HG03460 (cell line): ENCODE data around the gene STUB1.

Source experiments
- ATAC-seq: cut with Tn5 transposase; IDR thresholded peaks from one replicate; pipeline ENCODE4 v1.9.1; 2021; ENCODE audit not compliant: unreplicated experiment

Gene STUB1

DNA sequence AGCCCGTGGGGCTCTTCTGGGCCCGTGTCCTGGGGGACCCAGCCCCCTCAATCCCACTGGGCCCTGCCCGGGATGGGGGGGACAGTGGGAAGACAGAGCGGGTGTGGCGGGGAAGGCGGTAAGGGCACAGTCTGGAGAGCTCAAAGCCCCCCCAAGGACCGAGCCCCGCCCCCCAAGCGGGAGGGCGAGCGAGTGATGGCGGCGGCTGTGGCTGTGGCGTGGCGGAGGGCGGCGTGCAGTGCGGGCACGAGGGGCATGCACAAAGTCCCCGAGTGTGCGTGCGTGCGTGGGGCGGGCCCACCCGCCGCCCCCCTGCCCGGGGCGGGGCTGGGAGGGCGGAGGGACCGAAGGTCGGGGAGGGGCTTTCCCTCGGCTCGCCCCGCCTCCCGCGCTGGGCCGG, 13.6 kb downstream of the STUB1 start:
- no peak for ATAC-seq

DNA sequence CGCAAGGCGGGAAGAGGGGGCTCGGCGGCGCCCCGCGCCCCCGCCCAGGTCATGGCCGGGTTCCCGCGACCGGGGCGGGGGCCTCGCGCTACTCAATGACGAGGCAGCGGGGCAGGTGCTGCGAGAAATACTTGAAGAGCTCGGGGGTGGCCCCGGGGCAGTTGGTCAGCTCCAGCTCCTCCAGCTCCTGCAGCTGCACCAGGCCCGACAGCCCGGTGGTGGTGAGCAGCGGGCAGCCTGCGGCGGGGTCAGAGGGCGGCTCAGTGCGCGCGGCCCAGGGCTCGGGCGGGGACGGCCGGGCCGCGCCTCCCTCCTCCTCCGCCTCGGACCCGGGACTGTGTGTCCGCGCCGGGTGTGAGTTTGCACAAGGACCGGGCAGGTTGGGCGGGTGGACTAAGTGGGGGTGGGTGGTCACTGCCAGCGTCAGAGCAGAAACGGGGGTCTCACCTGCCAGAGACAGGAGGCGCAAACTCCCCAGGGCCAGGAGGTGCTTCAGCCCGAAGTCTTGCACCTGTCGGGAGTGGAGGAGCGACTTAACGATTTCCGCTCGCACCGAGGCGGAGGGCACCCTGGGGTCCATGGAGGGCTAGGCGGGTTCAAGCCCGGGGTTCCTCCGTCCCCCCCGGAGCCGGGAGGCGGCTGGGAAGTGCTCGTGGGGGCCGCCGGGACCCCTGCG, 14.1 kb downstream of the STUB1 start:
- ATAC-seq, result no peak

DNA sequence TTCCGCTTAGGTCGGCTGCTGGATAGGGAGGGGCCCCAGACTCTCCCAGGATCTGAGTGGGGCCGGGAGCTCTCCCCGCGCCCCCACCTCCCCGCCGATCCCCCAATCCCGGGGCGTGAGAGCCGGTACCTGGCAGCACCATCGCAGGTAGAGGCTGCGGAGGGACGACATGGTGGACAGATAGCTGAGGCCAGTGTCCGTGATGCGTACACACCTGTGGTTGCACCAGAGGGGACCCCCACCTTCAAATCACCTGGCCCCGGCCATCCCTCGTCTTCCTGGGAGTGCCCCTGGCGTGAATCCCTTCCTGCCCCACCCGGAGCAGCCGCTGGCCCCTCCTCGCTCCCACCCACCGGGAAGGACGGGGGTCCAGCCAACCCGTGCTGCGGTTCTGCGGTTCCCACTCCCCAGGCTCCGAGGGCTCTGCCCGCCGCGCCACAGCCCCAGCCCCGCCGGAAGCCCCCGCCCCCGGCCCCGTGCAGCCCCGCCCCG, 14.7 kb downstream of the STUB1 start:
- ATAC-seq, result no peak

DNA sequence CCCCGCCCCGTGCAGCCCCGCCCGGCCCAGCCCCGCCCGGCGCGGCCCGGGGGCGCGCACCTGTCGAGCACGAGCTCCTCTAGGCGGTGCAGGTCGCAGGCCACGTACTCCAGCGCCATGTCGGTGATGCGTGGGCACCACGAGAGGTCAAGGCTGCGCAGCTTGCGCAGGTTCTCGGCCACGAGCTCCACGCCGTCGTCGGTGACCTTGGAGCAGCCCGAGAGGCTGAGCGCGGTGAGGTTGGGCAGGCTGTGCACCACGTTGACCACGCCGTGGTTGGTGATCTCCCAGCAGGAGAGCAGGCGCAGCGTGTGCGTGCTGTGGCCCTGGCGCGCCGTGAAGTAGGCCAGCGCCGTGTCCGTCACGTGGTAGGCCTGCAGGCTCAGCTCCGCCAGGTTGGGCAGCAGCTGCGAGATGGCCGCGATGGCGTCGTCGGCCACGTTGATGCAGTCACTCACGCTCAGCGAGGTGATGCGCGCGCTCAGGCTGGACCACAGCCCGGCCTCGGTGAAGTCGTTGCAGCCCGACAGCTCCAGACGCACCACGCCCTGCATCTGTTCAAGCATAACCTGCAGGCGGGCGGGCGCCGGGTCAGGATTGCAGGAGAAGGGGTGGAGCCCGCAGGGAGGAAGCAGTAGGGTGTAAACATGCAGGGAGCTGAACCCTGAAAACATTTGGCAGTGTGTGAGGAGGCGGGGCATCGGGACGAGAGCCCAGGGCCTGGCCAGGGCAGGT, 15.3 kb downstream of the STUB1 start:
- ATAC-seq, result no peak

DNA sequence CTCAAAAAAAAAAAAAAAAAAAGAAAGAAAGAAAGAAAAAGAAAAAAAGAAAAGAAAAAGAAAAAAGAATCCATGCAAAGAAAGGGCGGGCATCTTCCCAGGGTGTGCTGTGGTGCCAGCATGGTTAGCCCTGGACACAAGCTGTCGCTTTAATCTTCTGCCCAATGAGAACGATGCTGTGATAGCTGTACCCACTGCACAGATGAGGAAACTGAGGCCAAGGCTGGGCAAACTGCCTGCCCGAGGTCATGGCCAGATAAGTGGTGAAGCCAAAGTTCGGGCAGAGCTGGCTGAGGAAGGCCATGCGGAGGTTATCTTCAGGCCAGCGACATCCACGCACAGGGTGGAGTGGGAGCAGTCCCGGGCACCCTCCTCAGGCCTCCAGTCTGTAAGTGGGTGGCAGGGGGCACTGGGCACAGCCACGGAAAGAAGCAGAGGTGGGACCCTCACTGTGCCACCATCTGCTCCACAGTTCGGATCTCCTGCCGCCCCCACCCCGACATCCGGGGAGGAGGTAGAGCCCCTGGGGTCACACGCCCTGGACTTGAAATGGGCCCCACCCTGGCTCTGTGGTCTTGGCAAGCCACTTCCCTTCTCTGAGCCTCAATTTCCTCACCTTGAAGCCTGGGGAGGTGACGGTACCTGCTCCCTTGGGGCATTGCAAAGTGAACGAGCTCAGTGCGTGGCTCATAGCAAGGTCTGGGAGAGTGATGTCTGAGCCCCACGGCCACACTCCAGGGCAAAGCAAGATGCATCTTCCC, 18.9 kb downstream of the STUB1 start:
- ATAC-seq, result no peak

DNA sequence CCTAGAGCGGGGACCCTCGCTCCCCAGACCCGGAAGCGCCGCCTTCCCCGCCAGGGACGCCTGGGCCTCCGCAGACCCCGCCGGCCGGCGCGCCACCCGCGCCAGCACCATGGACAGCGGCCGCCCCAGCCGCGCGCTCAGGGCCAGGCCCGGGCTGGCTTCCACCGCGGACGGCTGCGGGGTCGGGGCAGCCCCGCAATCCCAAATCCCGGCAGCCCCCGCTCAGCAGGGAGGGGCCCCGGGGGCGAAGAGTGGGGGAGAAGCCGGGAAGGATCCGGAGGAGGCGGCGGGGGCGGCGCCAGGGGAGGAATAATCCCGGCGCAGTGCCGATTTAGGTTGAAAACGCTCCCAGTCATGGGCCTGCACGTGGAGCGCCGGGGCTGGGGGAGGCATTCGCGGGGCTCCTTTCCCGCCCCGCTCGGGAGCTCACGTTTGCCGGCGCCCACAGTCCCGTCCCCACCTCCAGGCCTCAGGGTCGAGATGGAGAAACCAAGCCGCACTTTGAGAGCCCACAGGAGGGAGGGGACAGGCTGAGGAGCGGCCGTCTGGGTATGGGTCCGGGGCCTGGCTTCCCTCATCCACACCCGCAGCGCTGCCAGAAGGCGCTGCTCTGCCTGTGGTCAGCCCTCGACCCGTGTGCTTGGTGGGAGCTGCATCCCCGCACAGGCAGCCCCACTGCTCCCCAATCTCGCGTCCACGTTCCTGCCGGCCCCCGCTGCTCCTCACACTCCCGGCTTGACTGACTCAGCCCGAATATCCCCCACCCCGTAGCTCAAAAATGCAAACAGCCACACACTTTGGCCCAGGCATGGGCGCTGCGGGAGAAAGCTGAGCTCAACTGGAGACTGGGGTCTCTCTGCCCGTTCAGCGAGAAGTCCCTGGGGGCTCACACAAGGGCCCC, 20.7 kb downstream of the STUB1 start:
- ATAC-seq, result no peak

DNA sequence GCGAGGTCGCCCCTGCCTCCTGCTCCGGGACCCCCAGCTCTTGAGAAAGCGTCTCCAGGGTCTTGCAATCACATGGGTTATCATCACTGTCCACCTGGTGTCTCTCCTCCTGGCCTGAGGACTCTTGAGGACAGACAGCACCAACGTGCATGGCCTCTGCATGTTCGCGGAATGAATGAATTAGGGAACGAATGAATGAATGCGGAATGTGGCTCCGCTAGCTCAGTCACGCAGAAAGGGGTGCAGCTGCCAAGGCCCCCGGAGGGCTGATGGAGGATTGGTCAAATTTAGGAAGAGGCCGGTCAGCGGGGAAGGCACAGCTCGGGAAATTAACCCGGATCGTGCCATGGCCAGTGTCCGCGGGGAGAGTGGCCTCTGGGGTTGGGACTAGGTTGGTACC, 22.1 kb downstream of the STUB1 start:
- no peak for ATAC-seq

DNA sequence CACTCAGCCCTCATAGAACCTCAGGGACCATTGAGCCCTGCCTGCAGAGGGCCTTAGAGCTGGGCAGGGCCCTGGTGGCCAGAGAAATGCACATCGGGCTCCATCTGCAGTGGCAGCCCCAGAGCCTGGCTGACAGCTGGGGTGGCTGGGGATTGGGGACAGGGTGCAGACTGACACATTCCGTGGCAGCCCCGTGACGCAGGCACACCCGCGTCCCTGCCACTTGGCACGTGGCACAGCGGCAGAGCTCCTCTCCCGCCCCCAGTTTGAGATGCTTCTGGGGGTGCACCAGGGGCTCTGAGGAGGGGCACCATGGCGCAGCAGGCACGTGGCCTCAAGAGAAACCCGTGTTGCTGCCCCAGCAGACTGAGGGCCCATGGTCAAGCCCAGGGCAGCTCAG, 23.2 kb downstream of the STUB1 start:
- no peak for ATAC-seq

DNA sequence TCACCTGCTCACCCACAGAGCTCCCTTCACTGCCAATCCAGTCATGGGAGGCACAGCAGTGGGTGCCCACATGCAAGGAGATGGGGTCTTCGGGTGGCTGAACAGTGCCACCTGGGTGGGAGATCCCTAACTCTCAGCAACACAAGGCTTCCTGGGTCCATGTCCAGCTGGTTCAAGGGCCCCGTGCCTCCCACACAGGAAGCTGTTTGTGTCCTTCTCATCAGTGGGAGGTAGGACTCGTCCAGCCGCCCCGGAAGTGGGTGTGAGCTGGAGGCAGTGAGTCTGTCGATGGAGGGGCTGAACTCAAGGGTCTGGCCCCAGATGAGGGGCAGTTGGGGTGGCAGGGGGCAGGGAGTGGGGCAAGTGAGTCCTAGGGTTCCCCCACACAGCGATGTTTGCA, 23.8 kb downstream of the STUB1 start:
- no peak for ATAC-seq

DNA sequence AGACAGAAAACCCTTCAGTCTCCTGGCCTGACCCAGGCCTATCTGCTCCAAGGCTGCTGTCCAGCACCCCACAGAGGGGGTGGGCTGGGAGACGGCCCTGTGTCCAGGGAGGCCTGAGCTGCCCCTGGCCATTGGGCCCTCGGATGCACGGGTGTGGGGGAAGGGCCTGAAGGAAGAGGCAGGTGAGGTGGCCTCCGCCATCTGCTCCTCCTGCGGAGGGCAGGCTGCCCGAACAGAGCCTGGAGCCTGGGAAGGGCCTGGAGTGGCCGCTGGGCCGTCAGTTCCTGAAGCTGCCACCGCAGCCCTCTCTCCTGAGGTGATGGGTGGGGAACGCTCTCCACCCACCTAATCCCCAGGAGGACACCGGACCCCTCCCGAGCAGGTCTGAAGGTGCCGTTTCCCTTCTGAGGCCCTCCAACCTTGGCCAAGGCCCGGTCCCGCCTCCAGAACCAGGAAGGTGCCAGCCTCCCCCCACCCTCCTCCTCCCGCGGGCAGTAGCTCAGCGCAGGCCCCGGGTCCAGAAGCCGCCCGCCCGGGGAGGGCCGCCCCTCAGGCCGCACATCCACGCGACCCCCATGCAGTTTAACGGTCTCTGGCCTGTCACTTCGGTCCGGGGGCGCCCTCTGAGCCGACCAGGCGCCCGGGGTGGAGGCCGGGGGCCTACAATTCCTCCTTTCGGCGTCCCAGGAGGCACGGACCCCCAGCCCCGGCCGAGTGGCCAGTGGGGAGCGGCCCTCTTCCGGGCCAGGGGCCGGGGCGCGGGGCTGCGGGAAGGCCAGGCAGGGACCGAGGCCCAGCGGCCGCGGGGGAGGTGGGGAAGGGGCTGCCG, 24.6 kb downstream of the STUB1 start:
- no peak for ATAC-seq

DNA sequence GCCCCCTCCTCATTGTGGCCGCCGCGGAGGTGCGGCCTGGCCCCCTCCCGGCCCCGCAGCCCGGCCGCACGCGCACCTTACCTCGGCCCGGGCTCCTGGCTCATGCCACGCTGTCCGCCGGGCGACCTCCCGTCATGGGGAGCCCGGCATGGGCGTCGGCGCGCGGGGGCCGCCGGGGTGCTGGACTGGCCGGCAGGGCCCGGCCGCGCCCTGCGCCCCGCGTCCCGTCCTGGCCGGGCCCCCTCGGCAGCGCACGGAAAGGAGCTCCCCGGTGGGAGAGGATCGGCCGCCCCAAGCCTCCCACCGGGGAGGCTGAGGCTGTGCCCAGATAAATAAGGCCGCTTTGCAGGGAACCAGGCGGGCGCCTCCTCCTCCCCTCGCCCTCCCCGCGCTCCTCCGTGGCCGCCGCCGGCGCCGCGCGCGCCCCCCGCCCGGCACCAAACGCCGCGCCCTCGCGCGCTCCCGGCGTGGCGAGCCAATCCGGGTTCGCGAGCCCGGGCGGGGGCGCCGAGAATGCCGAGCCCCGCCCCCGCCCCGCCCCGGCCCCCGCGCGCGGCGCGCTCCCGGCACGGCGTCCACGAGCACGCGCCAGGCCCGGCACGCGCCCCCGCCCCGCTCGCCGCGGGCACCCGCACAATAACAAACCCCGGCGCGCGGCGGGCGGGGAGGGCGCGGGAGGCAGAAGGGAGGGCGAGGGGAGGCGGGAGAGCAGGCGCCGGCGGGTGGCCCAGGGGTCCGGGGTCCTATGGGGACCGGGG, 25.4 kb downstream of the STUB1 start, which contains the start of gene FBXL16:
FBXL16 (minus strand) TSS at position 371 of the 758 bp plus-strand sequence. CDS start 8,396 bp downstream, outside the sequence.
- no peak for ATAC-seq

DNA sequence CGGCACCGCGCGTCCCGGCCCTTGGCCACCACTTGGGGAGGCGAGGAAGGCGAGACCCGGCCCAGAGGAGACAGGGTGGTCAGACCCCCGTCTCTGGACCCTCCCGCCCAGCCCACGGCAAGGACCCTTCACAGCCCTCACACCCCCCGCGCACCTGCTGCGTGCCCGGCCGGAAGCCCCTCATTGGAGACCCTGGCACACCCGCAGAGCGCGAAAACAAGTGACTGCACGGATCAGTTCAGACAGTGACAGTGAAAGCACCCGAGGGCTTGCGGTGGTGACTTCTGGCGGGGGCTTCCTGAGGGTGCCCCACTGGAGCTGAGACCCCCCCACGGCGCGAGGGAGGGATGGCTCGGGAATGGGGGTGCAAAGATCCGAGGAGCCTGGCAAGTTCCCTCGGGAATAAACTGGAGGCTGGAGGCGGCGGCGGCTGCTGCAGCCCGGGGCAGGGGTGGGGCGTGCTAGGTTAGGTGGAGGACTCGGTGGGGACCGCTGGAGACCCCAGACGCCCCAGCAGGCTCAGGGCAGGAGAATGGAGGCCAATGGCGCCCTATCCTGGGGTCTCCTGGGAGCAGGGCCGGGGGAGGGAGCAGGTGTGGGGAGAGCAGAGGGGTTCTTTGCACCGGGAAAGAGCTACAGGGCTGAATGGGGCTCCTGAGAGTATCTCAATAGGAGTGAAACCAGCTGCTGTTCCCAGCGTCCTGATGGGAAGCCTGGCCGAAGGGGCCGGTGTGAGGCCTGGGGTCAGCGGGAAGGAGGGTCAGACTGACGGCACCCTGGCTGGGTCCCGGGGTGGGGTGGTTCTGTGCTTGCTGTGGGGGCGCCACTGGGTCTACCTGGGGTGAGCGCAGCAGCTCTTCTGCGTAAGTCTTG, 26.2 kb downstream of the STUB1 start:
- ATAC-seq, result no peak

DNA sequence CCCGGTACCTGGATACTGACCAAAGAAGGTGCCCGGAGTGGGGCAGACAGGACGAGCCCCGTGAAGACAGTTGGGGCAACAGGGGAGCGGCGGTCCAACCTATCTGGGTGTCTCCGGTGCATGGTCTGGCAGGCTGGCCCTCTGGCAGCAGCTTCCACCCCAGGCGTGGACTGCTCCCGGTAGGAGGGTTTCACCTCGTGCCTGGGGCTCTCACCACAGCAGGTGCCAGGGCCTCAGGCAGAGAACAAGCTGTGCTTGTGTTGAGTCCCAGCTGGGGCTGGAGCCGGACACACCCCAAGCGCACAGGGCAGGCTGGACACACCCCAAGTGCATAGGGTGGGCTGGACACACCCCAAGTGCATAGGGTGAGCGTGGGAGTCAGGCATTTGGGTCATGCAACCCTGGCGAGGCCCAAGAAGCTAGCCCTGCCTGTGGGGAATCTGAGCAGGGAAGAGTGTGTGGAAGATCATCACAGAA, 26.9 kb downstream of the STUB1 start:
- no peak for ATAC-seq

DNA sequence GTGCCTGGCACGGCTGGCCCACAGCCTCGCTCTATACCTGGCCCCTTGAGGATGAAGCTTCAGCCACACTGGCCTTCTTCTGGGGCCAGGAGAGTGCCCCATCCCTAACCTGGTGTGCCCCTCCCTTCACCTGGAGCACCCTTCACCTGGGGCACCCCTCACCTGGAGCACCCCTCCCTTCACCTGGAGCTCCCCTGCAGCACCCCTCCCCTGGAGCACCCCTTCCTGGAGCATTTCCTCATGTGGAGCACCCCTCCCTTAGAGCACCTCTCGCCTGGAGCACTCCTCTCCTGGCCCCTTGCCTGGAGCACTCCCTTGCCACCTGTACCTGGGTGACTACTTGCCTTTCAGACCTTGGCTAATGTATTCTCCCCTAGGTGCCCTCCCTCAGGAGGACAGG, 27.8 kb downstream of the STUB1 start:
- ATAC-seq, result no peak

DNA sequence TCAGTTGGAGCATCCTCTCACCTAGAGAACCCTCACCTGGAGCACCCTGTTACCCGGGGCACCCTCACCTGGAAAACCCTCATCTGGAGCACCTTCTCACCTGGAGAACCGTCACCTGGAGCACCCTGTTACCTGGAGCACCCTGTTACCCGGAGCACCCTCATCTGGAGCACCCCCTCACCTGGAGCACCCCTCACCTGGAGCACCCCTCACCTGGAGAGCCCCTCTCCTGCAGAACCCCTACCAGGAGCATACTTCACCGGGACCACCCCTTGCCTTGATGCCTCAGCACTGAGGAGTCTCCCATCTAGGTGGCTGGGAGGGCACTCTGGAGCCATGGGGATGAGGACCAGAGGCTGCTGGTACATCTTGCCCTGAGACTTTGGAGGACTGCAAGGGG, 28.7 kb downstream of the STUB1 start:
- no peak for ATAC-seq

DNA sequence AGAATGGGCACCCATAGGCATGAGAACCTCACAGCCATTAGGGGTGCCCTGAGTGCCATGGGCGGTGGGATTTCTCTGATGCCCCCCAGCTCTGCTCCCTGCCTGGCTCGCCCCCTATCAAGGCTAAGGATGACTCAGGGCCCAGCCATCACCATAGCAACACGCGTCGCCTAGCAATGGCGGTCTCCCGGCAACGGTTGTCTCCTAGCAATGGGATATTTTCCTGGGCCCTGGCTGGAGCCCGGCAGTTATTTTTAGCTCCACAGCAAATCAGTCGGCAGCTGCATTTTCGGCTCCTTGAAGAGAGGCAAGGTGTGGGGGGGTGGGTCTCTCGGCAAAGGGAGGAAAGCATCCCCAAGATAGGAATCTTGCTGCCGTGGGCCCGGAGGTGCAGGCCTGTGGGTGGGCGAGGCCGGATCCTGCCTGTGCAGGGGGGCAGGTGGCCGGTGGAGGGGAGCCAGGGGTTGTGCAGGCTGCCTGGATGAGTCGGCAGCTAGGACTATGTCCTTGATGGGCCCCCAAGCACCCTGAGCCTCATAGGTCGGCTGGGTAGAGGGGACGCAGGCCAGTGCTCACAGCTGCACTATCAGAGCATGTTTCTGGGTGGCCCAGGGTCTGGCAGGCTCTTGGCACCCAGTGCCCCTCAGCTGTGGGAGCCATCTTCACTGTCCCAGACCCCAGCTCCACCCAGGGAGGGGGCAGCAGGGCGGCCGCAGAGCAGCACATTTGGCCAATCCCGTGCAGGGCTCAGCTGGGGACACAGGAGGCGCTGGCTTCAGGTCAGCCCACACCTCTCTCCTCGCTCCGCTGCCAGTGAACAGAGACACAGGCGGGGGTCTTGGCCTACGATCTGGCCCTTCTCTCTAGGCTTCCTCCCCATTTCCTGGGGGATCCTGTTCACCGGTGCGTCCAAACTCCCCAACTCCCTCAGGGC, 29.6 kb downstream of the STUB1 start:
- no peak for ATAC-seq

DNA sequence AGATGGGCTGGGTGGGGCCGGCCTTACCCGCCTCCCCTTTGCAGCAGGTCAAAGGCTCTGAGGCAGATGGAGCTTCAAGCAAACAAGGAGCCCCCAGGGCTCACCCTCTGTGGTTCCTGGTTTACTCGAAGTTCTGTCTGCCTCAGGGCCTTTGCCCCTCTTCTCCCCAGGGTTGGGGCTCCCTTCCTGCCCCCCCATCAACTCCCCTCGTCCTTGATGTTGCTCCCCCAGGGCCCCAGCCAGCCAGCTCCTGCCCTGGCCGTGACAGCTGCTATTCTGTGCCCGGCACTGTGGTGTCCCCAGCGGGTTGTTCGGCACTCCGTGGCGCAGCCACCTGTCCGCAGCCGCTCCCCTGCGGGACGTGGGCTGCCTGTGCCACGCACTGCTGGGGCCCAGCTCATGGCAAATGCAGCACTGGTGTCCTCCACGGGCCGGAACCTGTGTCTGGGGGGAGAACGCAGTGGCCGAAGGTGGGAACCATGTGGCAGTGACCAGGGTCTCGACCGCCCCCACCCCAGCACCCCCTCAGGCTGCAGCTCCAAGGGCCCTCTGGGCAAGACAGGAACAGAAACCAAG, 30.4 kb downstream of the STUB1 start:
- no peak for ATAC-seq
